ENCODE results near the gene ZNF677.
"Not testable (repeated sequence)": the region's sequence is repeated elsewhere in the genome, so short reads cannot be mapped to it uniquely, and the experiment has no call there.

ZNF677 gene

DNA sequence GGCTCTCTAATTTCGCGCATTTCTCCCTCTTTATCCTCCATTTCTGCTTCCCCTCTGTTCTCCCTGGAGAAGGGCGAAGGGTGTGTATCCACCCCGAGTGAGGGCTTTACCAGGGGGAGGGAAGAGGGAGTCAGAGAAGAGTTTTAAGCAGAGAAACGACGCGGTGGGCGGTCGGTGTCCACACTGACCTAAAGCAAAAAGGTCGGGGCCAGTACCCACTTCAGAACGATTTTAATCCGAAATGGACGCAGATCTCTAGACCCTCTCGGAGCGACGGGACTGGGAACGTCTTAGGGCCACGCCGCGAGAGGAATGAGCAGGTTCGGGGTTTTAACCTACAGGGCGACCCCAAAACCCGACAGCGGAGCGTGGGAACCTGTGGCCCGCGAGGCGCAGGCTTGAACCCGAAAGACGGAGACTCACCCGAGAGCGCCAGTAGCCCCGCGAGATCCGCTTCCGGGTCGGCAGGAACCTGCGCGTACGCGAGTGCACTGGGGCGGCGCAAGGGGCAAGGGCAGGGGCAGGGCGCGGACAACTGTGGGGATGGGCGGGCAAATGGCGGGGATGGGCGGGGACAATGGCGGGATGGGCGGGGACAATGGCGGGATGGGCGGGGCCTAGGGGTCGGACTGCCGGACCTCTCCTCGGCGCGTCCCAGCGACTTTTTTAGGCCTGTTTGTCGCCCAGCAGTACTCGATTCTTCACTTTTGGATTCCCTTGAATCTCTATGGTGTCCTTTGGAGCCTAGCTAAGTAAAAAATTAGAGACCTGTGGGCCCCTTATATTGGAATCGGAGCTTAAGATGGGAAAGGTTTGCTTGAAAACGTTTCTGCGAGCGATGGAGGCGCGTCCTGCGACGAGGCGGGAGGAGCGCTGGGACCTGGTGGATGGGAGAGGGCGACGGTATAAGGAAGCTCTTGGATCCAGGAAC lies at the start of gene ZNF677:
TSS of gene ZNF677 (minus strand) at position 463 of the 931 bp plus-strand sequence. CDS start 3,323 bp downstream, outside the sequence.
- DNase-seq (ENCODE audit: low spot score) = peak; percentile 91

DNA sequence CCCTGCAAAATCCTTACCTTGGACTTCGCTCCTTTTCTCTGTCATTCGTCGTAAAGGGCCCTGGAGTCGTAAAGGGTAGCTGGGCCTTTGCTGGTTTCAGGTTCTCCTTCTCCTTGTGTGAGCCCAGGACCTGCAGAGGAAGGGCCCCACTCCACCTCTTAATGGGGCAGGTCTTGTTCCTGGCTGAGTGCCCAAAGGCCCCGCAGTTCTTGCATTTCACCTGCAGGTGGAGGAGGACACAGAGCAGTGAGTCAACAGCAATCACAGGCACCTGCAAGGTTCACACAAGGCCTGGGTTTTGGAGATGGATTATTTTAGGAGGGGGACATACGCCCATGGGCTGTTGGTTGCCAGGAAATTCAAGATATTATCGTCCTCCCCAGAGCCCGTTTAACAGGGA lies 46.7 kb upstream of the ZNF677 start:
- DNase-seq (ENCODE audit: low spot score) = not testable (repeated sequence)

DNA sequence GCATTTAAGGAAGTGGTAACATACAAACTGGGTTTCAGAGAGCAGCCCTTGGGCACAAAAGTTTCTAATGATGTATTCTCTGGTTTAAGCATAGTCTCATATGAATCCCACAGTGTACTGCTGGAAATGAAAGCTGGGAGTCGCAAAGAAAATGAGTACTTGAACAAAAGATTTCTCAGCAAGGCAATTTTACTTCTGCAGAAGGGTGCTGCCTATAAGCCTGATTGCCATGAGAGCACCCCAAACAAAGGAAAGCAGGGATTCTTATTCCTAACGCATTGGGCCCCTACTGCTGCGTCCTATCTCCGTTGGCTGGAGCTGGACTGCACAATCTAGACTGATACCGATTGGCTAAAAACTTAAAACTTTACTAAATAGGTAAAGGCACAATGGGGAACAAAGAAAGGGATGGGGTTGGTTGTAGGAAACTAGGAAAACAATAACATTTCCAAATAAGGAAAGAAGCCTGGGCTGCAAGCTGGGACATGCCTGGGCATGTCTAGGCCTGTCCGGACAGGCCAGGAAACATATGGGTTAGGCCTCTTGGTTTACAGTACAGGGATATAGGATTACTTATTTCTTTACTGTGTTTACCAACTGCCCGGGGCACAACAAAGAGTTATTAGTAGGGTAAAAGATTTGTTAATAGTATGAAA lies 40.2 kb upstream of the ZNF677 start:
- no peak for DNase-seq (ENCODE audit: low spot score)

DNA sequence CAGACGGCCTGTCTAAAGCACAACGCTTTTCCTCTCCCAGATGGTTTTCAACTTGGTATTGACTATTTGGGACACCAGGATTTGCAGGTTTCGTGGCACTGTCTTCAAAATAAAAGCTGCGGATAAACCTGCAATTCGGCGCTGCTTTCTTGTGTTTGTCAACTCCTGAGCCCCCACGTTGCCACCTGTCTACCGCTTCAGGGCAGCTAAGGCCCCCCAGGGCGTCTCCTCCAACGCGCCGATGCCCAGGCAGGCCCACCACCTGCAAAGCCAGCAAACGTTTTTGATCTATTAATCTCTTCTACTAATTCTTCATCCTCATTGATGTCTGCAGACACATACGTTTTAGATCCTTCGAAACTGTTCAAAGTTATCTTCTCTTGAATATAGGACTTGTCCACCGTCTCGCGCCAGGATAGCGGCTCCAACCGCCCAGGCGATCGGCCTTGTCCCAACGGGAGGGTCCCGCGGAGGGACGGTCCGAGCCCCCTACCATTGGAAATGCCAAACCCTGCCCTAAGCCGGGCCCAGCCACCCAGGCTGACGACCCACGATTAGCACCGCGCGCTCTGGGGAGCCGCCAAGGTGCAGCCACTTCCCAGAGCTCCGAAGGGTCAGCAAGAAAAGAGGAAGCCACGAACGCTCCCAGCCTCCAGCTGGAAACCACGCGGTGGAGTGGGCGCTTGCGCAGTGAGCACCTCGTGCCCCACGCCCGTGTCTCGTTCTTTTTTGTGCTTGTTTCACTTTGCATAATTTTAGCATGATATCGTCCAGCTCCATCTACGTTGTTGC lies 36.3 kb upstream of the ZNF677 start:
- DNase-seq (ENCODE audit: low spot score) = no peak

DNA sequence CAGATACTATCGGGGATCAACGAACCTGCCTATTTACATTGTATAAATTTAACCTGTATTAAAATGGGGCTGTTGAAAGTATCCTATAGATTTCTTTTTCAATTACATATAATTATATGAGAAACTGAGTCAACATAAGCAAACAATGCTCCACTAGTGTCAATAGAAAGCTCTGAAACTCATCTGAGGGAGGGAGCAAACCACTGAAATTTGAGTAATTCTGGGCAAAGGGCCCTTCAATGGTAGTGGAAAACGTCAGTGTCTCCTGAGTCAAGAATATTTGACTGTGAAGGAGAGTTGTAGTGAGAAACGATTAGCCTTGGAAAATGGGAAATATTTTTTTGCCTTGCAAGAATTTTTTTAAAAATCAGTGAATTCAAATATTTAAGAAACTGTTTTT lies 30.4 kb upstream of the ZNF677 start:
- DNase-seq (ENCODE audit: low spot score) = no peak

DNA sequence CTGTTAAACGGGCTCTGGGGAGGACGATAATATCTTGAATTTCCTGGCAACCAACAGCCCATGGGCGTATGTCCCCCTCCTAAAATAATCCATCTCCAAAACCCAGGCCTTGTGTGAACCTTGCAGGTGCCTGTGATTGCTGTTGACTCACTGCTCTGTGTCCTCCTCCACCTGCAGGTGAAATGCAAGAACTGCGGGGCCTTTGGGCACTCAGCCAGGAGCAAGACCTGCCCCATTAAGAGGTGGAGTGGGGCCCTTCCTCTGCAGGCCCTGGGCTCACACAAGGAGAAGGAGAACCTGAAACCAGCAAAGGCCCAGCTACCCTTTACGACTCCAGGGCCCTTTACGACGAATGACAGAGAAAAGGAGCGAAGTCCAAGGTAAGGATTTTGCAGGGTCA lies 27.3 kb upstream of the ZNF677 start:
- DNase-seq (ENCODE audit: low spot score) = not testable (repeated sequence)

DNA sequence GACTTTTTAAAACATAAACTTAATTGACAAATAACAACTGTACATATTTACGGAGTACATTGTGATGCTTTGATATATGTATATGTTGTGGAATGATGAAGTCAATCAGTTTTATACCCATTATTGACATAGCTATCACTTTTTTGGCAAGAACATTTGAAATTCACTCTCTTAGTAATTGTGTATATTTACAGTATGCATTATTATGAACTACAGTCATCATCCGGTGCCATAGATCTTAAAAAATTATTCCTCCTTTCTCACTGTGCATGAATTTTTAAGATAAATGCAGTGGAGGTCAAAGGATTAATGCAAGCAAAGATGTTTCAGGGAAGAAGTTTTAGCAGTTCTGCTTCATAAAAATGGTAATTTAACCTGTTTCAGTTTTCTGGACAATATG lies 20.8 kb upstream of the ZNF677 start:
- no peak for DNase-seq (ENCODE audit: low spot score)

DNA sequence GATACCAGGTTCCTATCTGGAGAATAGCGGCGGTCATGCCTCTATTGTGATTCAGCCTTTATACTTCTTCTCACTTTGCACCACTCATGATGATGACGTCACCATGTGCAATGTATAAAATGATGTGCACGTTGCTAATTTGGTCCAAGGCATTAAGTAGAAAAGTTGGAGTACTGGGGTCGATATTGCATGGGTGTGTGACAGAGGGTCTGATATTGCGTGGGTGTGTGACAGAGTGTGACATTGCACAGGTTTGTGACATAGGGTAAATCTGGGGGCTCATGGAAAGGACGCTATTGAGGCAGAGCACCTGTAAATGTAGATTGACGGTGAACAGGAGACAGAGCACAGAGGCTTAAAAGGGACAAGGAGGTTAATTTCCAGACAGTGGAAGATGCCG lies 17.4 kb upstream of the ZNF677 start:
- DNase-seq (ENCODE audit: low spot score) = no peak

DNA sequence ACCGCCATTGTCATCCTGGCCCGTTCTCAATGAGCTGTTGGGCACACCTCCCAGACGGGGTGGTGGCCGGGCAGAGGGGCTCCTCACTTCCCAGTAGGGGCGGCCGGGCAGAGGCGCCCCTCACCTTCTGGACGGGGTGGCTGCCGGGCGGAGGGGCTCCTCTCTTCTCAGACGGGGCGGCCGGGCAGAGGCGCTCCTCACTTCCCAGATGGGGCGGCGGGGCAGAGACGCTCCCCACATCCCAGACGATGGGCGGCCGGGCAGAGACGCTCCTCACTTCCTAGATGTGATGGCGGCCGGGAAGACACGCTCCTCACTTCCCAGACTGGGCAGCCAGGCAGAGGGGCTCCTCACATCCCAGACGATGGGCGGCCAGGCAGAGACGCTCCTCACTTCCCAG lies 15.2 kb upstream of the ZNF677 start:
- DNase-seq (ENCODE audit: low spot score) = not testable (repeated sequence)

DNA sequence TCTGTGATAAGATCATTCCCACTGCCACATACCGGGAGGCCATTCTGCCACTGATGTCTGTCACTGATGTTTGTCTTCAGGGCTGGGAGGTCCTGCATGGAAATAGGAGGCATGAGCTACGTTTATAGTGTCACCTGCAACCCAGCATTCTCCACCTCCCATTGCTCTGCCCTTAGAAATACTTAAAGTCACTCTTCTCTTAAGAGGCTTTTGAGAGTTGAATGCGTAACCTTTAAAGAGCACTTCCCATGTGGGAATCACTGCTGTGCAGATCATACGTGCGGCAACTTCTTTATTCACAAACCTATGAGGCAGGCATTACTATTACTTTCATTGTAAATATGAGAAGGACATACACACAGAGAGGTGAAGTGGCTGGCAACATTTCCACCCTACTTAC lies 12.9 kb upstream of the ZNF677 start, which contains the start of gene VN1R4:
TSS of gene VN1R4 (minus strand) at position 101 of the 400 bp plus-strand sequence. CDS start at position 43, 58 bp downstream.
- DNase-seq (ENCODE audit: low spot score) = not testable (repeated sequence)

DNA sequence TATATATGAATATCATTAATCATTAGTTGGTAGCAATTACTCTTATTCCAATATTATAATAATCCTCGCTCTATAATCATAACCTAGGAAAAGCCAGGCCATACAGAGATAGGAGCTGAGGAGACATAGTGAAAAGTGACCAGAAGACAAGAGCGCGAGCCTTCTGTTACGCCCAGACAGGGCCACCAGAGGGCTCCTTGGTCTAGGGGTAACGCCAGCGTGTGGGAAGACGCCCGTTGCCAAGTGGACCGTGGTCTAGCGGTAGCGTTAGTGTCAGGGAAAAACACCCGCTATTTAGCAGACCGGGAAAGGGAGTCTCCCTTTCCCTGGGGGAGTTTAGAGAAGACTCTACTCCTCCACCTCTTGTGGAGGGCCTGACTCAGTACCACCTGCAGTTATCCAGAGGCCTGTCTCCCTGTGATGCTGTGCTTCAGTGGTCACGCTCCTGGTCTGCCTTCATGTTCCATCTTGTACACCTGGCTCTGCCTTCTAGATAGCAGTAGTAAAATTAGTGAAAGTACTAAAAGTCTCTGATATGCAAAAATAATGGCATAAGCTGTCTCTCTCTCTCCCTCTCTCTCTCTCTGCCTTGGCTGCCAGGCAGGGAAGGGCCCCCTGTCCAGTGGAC lies 3.2 kb upstream of the ZNF677 start, which contains the start of gene VN1R2:
TSS of gene VN1R2 (plus strand) at position 578 of the 628 bp plus-strand sequence. CDS start 84 bp downstream, outside the sequence.
- DNase-seq (ENCODE audit: low spot score) = not testable (repeated sequence)

DNA sequence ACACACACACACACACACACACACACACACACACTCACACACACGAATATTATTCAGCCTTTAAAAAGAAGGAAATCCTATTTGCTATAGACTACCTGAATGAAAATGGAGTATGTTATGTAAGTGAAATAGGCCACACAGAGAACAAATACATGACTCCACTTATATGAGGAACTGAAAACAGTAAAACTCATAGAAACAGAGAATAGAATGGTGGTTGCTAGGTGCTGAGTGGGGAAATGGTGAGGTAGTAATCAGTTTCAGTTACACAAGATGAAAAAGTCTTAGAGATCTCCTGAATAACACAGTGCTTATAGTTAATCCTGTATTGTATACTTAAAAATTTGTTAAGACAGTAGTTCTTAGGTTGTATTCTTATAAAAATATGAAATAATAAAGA lies 8.2 kb downstream of the ZNF677 start:
- no peak for DNase-seq (ENCODE audit: low spot score)

DNA sequence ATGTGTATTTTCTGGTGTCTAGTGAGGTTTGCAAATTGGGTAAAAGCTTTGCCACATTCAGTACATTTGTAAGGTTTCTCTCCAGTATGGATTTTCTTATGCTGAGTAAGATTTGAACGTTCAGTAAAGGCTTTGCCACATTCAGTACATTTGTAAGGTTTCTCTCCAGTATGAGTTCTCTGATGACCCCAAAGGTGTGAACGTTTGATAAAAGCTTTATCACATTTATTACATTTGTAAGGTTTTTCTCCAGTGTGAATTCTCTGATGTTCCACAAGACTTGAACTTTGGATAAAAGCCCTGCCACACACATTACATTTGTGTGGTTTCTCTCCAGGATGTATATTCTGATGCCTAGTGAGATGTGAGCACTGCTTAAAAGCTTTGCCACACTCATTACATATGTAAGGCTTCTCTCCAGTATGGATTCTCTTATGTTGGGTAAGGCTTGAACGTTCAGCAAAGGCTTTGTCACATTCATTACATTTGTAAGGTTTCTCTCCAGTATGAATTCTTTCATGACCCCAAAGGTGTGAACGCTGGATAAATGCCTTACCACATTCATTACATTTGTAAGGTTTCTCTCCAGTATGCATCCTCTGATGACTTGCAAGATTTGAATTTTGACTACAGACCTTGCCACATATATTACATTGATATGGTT lies 17.4 kb downstream of the ZNF677 start:
- no peak for DNase-seq (ENCODE audit: low spot score)

DNA sequence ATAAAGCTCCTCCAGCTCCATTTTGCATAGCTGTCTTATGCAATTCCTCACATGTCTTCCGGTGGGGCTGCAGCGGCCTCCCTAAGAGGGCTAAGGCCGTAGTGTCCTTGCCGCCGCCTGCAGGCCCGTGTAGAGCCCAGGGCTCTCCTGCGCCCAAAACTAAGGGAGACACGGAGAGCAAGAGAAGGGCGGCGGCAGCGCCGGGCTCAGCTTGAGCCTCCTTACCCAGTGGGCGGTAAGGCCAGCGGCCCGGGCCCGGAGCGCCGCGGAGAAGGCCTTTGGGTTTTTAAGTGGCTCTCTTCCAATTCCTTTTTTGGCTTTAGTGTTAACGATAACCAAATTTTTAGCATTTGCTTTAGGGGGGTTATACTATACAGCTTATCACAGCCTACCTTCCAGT lies 30.1 kb downstream of the ZNF677 start:
- no peak for DNase-seq (ENCODE audit: low spot score)

DNA sequence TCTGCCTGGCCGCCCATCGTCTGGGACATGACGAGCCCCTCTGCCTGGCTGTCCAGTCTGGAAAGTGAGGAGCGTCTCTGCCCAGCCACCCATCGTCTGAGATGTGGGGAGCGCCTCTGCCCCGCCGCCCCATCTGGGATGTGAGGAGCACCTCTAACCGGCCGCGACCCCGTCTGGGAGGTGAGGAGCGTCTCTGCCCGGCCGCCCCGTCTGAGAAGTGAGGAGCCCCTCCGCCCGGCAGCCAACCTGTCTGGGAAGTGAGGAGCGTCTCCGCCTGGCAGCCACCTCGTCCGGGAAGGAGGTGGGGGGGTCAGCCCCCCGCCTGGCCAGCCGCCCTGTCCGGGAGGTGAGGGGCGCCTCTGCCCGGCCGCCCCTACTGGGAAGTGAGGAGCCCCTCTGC lies 32.0 kb downstream of the ZNF677 start:
- DNase-seq (ENCODE audit: low spot score) = not testable (repeated sequence)

DNA sequence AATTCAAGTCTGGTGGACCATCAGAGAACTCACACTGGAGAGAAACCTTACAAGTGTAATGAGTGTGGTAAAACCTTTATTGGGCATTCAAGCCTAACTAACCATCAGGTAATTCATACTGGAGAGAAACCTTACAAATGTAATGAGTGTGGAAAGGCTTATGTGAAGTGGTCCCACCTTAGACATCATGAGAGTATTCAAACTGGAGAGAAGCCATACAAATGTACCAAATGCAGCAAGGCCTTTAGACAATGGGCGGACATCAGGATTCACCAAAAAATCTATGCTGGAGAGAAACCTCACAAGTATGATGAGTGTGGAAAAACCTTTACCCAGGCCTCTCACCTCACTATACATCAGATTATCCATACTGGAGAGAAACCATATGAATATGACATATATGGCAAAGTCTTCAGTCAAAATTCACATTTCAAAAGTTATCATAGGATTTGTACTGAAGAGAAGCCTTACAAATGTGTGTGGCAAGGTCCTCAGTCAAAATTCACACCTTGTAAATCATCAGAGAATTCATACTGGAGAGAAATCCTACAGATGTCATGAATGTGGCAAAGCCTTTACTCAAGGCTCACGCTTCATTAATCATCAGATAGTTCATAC lies 41.9 kb downstream of the ZNF677 start:
- no peak for DNase-seq (ENCODE audit: low spot score)

DNA sequence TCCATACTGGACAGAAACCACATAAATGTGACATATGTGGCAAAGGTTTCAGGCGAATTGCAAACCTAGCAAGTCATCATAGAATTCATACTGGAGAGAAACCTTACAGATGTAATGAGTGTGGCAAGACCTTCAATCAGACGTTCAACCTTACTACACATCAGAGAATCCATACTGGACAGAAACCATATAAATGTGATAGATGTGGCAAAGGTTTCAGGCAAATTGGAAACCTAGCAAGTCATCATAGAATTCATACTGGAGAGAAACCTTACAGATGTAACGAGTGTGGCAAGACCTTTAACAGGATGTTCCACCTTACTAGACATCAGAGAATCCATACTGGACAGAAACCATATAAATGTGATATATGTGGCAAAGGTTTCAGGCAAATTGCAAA lies 43.1 kb downstream of the ZNF677 start:
- not testable (repeated sequence) for DNase-seq (ENCODE audit: low spot score)

DNA sequence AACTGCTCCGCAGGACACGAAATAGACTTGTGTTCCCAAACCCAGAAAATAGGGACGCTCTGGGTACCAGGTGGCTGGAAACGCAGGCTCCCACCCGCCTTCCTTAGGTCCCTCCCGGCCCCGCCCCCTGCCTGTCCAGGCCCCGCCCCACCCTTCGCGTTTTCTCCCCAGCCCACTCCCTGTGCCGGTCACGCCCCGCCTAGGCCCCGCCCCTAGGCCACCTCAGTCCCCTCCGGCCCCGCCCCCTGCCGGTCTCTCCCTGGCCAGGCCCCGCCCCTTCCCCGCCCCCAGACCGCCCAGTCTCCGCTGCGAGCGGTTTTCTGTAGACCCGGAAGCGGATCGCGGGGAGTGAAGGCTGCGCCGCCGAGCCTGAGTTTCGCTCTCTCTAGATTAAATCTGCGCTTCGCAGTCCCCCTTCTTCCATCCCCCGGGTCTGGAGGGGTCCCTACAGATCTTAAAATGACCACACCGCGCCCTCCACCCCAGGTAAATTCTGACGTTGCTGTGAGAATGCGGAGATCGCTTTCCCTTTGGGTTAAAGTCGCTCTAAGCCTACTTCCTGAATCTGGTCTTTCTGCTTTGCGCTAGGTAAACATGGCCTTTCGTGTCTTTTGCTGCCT lies 57.8 kb downstream of the ZNF677 start:
- DNase-seq (ENCODE audit: low spot score) = peak; percentile 95

DNA sequence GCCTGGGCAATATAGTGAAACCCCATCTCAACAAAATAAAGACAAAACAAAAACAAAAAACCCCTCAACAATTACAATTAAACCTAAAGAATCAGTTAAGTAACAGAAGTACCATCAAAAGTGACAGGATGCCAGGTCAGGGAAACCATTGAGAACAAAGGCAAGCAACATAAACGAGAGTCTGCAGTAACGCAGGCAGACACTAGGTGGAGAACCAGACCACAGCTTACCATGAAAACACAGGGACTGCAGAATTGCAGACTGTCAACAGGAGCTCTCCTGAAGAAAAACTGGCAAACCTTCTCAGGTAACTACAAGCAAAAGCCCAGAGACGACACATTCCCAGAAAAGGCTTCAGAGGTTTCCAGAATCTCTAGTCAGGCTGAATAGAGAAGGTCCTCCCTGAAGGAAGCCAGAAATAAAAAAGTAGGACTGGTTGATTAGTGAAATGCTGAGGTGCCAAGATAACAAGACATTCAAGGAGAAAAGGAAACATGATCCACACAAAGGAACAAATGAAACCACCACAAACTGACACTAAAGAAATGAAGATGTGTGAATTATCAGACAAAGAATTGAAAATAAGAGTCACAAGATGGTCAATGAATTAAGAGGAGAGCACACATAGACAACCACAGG lies 59.3 kb downstream of the ZNF677 start:
- DNase-seq (ENCODE audit: low spot score) = peak; percentile 66

Data from hepatic stellate cell (primary cell).